Lower lobe of right lung (tissue), 2 donors: ENCODE measurements around the gene ISG20. TPM values are rescaled to one million over a fixed set of nuclear protein-coding genes. Genes with fewer than 3 reads are reported as not detected.

Experiments
- ATAC-seq, 2 donors: fragments of 200-7000 bp; cut with Tn5 transposase; one replicate each; pipeline ENCODE4 v1.9.1; 2020 to 2022; ENCODE audit warnings: mild to moderate bottlenecking in 2 of 2, moderate library complexity in 2 of 2
- DNase-seq: peaks from one replicate; pipeline ENCODE4 v3.0.0-alpha.2; 2020
- H3K27ac ChIP-seq: fragments of 200-600 bp; one replicate; pipeline ENCODE4 v1.8.0; 2022
- H3K27me3 ChIP-seq: fragments of 200-600 bp; one replicate; pipeline ENCODE4 v1.8.0; 2022; ENCODE audit warnings: low read depth
- H3K36me3 ChIP-seq: fragments of 200-600 bp; one replicate; pipeline ENCODE4 v1.8.0; 2022; ENCODE audit warnings: mild to moderate bottlenecking
- H3K4me1 ChIP-seq: fragments of 200-600 bp; one replicate; pipeline ENCODE4 v1.8.0; 2022
- H3K4me3 ChIP-seq: fragments of 200-600 bp; one replicate; pipeline ENCODE4 v1.8.0; 2022; ENCODE audit warnings: mild to moderate bottlenecking
- H3K9me3 ChIP-seq: fragments of 200-600 bp; one replicate; pipeline ENCODE4 v1.8.0; 2022
- CTCF ChIP-seq: fragments of 200-600 bp; IDR thresholded peaks from one replicate; pipeline ENCODE4 v1.8.0; 2022; ENCODE audit warnings: antibody characterized with exemption, mild to moderate bottlenecking
- intact Hi-C: fragments of 100-400 bp; cut with DNase I; formaldehyde crosslinking; loops from one replicate; pipeline ENCODE4 v1.11.0; 2022
- total RNA-seq: library from RNA; stranded (reverse); fragmentation: NEBNext Ultra II Directional; extraction: Animal tissue kit (Norgen Biotek cat#: 25700); gene quantifications from one replicate; pipeline ENCODE4 v1.2.1, GENCODE V29; 2021
- donor health status: DM: no; HTN: yes; CAD: no; lungs with severe emphysema.

Gene ISG20
- total RNA-seq, 1 donor from 2014 or later, result 32.0 TPM

DNA sequence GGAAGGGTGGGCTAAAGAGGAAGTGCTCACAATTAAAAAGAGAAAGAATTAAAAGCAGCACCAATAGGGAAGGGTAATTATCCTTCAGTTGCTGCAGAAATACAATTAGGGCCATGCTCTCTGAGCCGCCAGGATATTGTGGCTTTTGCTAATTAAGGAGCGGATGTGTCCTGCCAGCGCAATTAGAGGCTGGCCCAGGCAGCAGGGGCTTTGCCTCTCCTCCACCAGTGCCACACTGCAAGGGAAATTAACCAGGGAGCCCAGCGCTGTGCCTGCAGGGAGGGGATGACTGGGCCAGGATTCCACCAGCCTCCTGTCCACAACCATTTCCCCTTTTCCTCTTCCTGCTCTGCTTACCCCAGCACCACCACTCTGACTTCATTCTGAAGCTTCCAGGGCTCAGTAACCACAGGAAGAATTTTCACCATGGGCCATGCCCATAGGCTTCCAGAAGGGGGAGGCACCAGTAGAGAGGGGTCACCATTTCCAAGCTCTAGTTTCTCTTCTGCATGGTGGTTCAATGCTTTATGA lies 28.1 kb upstream of the ISG20 start:
- no peak for TF ChIP-seq CTCF
- H3K27ac ChIP-seq, result no peak overlapping the region
- peaks cover under 1% of the 10 kb centered on the region for H3K4me1 ChIP-seq
- DNase-seq (no peak), ATAC-seq (peak in 1 of 2 donors; percentile 22)
- H3K36me3 ChIP-seq, result no peaks in the 10 kb centered on the region
- no peaks in the 10 kb centered on the region for H3K9me3 ChIP-seq
- intact Hi-C loops, result no loop called here
- H3K27me3 ChIP-seq, result peaks cover 27% of the 10 kb centered on the region
- no peak overlapping the region for H3K4me3 ChIP-seq

DNA sequence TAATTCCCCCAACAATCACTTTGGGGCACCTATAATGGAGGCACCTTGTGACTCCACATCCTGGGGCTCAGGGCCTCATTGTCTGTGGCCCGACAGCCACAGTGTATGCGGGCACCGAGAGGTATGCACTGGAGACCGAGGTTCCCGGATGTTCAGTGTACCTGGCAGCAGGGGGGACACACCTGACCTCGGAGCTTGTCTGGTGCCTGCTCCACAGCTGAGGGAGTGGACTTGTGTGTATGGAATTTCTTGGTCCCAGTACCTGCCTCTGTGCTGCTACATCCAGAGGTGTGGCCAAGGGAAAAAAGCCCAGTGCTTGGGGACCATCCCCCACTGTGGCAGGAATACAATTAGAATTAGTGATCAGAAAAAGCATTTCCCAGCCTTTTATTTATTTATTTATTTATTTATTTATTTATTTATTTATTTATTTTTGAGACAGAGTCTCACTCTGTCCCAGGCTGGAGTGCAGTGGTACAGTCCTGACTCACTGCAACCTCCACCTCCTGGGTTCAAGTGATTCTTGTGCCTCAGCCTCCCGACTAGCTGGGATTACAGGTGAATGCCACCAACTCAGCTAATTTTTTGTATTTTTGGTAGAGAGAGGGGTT lies 26.5 kb upstream of the ISG20 start:
- DNase-seq (no peak), ATAC-seq (no peak)
- H3K36me3 ChIP-seq, result no peaks in the 10 kb centered on the region
- no peaks in the 10 kb centered on the region for H3K4me1 ChIP-seq
- no peaks in the 10 kb centered on the region for H3K9me3 ChIP-seq
- peaks cover 12% of the 10 kb centered on the region for H3K27me3 ChIP-seq
- intact Hi-C loops, result no loop called here
- TF ChIP-seq CTCF, result no peak
- no peak overlapping the region for H3K27ac ChIP-seq
- no peak overlapping the region for H3K4me3 ChIP-seq

DNA sequence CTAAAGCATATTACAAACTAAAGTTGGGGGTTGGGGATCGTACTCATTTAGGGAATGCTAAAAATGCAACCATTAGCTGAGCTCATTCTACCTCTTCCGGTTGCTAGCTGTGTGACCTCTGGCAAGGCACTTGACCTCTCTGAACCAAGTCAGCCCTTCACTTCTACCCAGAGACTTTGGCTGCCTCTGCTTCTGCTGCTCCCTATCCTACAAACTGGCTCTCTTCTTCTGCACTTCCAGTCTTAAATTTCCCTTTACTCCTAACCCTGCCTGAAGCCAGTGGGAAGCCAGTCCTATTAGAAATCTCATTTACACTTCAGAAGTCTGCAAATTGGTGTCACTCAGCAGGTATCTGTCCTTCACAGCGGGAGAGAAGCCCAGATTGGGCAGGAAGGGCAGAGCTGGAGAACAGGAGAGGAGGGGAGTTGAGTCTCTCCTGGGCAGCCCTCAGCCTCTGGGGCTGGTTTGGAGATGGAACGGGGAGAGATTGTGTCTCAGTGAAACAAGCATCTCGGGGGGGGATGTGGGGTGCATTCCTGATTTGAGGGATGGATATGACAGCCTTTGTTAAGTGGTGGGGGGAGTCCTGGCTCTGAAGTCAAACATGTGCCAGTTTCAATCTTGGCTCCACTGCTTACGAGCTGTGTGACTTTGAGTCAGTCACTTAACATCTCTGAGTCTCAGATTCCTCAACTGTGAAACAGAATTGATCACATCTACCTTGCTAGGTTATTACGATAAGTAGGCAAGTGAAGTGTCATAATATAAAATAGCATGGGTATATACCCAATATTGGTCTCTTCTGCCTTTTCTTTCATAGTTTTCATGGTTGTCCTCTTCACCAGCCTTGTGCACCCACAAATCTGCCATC lies 25.5 kb upstream of the ISG20 start:
- Histone ChIP-seq H3K27ac (no peak overlapping the region), H3K4me1 (no peaks in the 10 kb centered on the region), H3K27me3 (peaks cover 7% of the 10 kb centered on the region), H3K36me3 (no peaks in the 10 kb centered on the region), H3K9me3 (no peaks in the 10 kb centered on the region), H3K4me3 (no peak overlapping the region)
- no peak for TF ChIP-seq CTCF
- intact Hi-C loops, result no loop called here
- ATAC-seq, result no peak
- DNase-seq, result no peak

GRCh38 chr15:88615303-88616107 lies 23.3 kb upstream of the ISG20 start:
- no peak for TF ChIP-seq CTCF
- ATAC-seq (no peak), DNase-seq (no peak)
- Histone ChIP-seq H3K27ac (no peak overlapping the region), H3K27me3 (peaks cover 6% of the 10 kb centered on the region), H3K9me3 (no peaks in the 10 kb centered on the region), H3K4me1 (no peaks in the 10 kb centered on the region), H3K4me3 (no peak overlapping the region), H3K36me3 (no peaks in the 10 kb centered on the region)
- intact Hi-C loops, result no loop called here

GRCh38 chr15:88616240-88616639 lies 22.6 kb upstream of the ISG20 start:
- Histone ChIP-seq H3K9me3 (no peaks in the 10 kb centered on the region), H3K4me1 (peaks cover 4% of the 10 kb centered on the region), H3K27ac (no peak overlapping the region), H3K27me3 (peaks cover 6% of the 10 kb centered on the region), H3K4me3 (no peak overlapping the region), H3K36me3 (no peaks in the 10 kb centered on the region)
- no peak for TF ChIP-seq CTCF
- ATAC-seq, result no peak
- no peak for DNase-seq
- intact Hi-C loops, result no loop called here
